HepG2 (cell line): ENCODE results near the gene PFKL. TPM values are rescaled to one million over a fixed set of nuclear protein-coding genes. Genes with fewer than 3 reads are reported as not detected.

Experiments
- ATAC-seq: fragments of 200-7000 bp; cut with Tn5 transposase; 3 replicates; pipeline ENCODE4 v1.9.1; 2020; ENCODE audit warnings: mild to moderate bottlenecking, moderate library complexity
- BruUV-seq: library from RNA; stranded (reverse); fragments of 400-500 nt; replicated peaks from 2 replicates; lab custom pipeline; 2021; lab: Mats Ljungman, UMichigan
- CTCF ChIA-PET: fragments of 300-600 bp; formaldehyde crosslinking; extraction: SDS; loops from one replicate; lab custom pipeline; 2021; ENCODE audit warnings: low total read pairs, inconsistent platforms, low intra/inter-chr PET ratio; lab: Yijun Ruan, JAX
- POLR2A ChIA-PET: fragments of 350-600 bp; sonication (Branson Sonifier 250); formaldehyde crosslinking; loops from one replicate; lab custom pipeline; 2020; ENCODE audit warnings: antibody characterized with exemption, inconsistent platforms; lab: Yijun Ruan, JAX
- DNase-seq: peaks from one replicate; pipeline ENCODE4 v3.0.0-alpha.2; 2015; ENCODE audit warnings: low spot score
- FAIRE-seq: peaks from 3 replicates; lab custom pipeline; 2011; peaks lifted over from hg19 to GRCh38; lab: Jason Lieb, UNC
- H2AFZ ChIP-seq: one replicate; pipeline ENCODE4 v1.6.1; 2011; ENCODE audit warnings: low read length, inconsistent platforms
- H3K27ac ChIP-seq: fragments of 300-600 bp; 3 replicates; pipeline ENCODE4 v1.8.0; 2011; ENCODE audit warnings: mixed run types, mild to moderate bottlenecking, mixed read lengths, low read length, inconsistent platforms; ENCODE audit not compliant: insufficient read depth; ENCODE audit errors: extremely low read length
- H3K27me3 ChIP-seq, 2 experiments: fragments of 200-600 bp in 1 of 2; 2 replicates in 1 of 2; 3 replicates in 1 of 2; pipeline versions ENCODE4 v1.6.0 to v1.8.0; 2011; ENCODE audit warnings: low read length in 2 of 2, mild to moderate bottlenecking in 2 of 2, moderate library complexity in 2 of 2, inconsistent platforms in 1 of 2; ENCODE audit not compliant: insufficient read depth in 2 of 2, control insufficient read depth in 1 of 2
- H3K36me3 ChIP-seq, 2 experiments: fragments of 200-600 bp in 1 of 2; replicated peaks in 1 of 2; 2 replicates in 1 of 2; 3 replicates in 1 of 2; pipeline versions ENCODE4 v1.5.1 to v1.8.0; 2011; ENCODE audit warnings: low read length in 2 of 2, inconsistent platforms in 1 of 2; ENCODE audit not compliant: insufficient read depth in 2 of 2, control insufficient read depth in 1 of 2
- H3K4me1 ChIP-seq: 2 replicates; pipeline ENCODE4 v1.5.1; 2012; ENCODE audit warnings: low read length, inconsistent platforms; ENCODE audit not compliant: insufficient read depth
- H3K4me2 ChIP-seq: 2 replicates; pipeline ENCODE4 v1.6.0; 2011; ENCODE audit warnings: low read depth, low read length, inconsistent platforms
- H3K4me3 ChIP-seq, 3 experiments: fragments of 200-600 bp in 1 of 3; sonication (generic), shearing (Covaris generic) in 1 of 3; replicated peaks in 1 of 3; 2 replicates each; pipeline ENCODE4 v1.5.1; 2011 to 2016; ENCODE audit warnings: low read length in 3 of 3, inconsistent platforms in 2 of 3, low read depth in 2 of 3, mild to moderate bottlenecking in 2 of 3, control low read depth in 1 of 3, mixed read lengths in 1 of 3; ENCODE audit not compliant: insufficient read depth in 1 of 3
- H3K79me2 ChIP-seq: one replicate; pipeline ENCODE4 v1.6.1; 2011; ENCODE audit warnings: low read length, inconsistent platforms; ENCODE audit not compliant: insufficient read depth
- H3K9ac ChIP-seq: 2 replicates; pipeline ENCODE4 v1.6.0; 2011; ENCODE audit warnings: mild to moderate bottlenecking, low read depth, low read length, inconsistent platforms; ENCODE audit not compliant: insufficient read depth
- H3K9me3 ChIP-seq: 2 replicates; pipeline ENCODE4 v1.5.1; 2012; ENCODE audit warnings: mild to moderate bottlenecking, low read length
- H4K20me1 ChIP-seq: 2 replicates; pipeline ENCODE4 v1.6.0; 2011; ENCODE audit warnings: inconsistent platforms, mild to moderate bottlenecking, low read length, moderate library complexity; ENCODE audit not compliant: insufficient read depth
- AHR ChIP-seq: IDR thresholded peaks from 2 replicates; pipeline ENCODE4 v1.6.1; 2018; ENCODE audit warnings: missing genetic modification reagents, missing compliant biosample characterization
- ARID3A ChIP-seq: IDR thresholded peaks from 2 replicates; pipeline ENCODE4 v1.6.1; 2012; ENCODE audit warnings: low read depth, low read length, improper control_type of control experiment
- DMTF1 ChIP-seq: sonication (generic); formaldehyde crosslinking; IDR thresholded peaks from 2 replicates; pipeline ENCODE4 v1.4.0; 2020; ENCODE audit warnings: mild to moderate bottlenecking, missing genetic modification reagents
- GLI4 ChIP-seq: sonication (generic); formaldehyde crosslinking; IDR thresholded peaks from 2 replicates; pipeline ENCODE4 v1.5.1; 2020; ENCODE audit warnings: missing genetic modification reagents, mild to moderate bottlenecking, moderate library complexity, borderline replicate concordance
- MEIS2 ChIP-seq: sonication (generic); formaldehyde crosslinking; IDR thresholded peaks from 2 replicates; pipeline ENCODE4 v1.9.0; 2021; ENCODE audit warnings: mild to moderate bottlenecking, missing genetic modification reagents
- PAXIP1 ChIP-seq: sonication (generic); formaldehyde crosslinking; conservative IDR thresholded peaks from 2 replicates; pipeline ENCODE4 v1.4.0; 2020; ENCODE audit warnings: mild to moderate bottlenecking, missing genetic modification reagents, moderate library complexity
- PBX2 ChIP-seq: IDR thresholded peaks from 2 replicates; pipeline ENCODE4 v1.6.1; 2016; ENCODE audit warnings: control low read depth
- SOX5 ChIP-seq: IDR thresholded peaks from 2 replicates; pipeline ENCODE4 v1.6.1; 2016; ENCODE audit warnings: borderline replicate concordance
- TBL1XR1 ChIP-seq: fragments of 150-350 bp; IDR thresholded peaks from 2 replicates; pipeline ENCODE4 v1.6.1; 2014; ENCODE audit warnings: borderline replicate concordance, low read length; ENCODE audit not compliant: partially characterized antibody
- TBX2 ChIP-seq: sonication (generic); formaldehyde crosslinking; IDR thresholded peaks from 2 replicates; pipeline ENCODE4 v1.5.0; 2020; ENCODE audit warnings: missing genetic modification reagents, mild to moderate bottlenecking, borderline replicate concordance
- ZNF234 ChIP-seq: sonication (generic); formaldehyde crosslinking; conservative IDR thresholded peaks from 2 replicates; pipeline ENCODE4 v1.5.1; 2020; ENCODE audit warnings: mild to moderate bottlenecking, missing genetic modification reagents
- ZNF563 ChIP-seq: sonication (generic); formaldehyde crosslinking; IDR thresholded peaks from 2 replicates; pipeline ENCODE4 v1.8.0; 2022; ENCODE audit warnings: mild to moderate bottlenecking, moderate library complexity, missing genetic modification reagents
- ZNF574 ChIP-seq: sonication (generic); formaldehyde crosslinking; IDR thresholded peaks from 2 replicates; pipeline ENCODE4 v1.4.0; 2020; ENCODE audit warnings: missing genetic modification reagents
- WGBS: methylation state at CpG from one replicate; pipeline ENCODE4 v1.1.6; 2017; ENCODE audit warnings: low lambda C conversion rate; 5-methylcytosine and 5-hydroxymethylcytosine counted together
- in situ Hi-C: cut with HindIII; loops from 2 replicates; pipeline ENCODE4 v1.10.0; 2017; ENCODE audit warnings: low pct_unique_long_range_greater_than_20kb; ENCODE audit not compliant: extremely low pct_ligation_motif_present
- intact Hi-C: fragments of 100-400 bp; cut with micrococcal nuclease; formaldehyde crosslinking; loops from one replicate; pipeline ENCODE4 v1.10.0; 2022; ENCODE audit not compliant: unreplicated experiment
- polyA plus RNA-seq, 8 experiments: library from polyadenylated mRNA; depleted of rRNA in 3 of 8; stranded (reverse) in 7 of 8; unstranded in 1 of 8; fragments of >200 nt; fragmentation: Illumina TruSeq in 4 of 8; extraction: Trizol in 4 of 8; gene quantifications; 2 replicates each; pipeline versions ENCODE4 v1.2.1 to v1.2.3, GENCODE V29; 2011 to 2016; ENCODE audit warnings: low read depth in 4 of 8, missing spikeins in 1 of 8, mixed read lengths in 1 of 8; ENCODE audit not compliant: insufficient read depth in 1 of 8
- total RNA-seq, 5 experiments: library from RNA; depleted of rRNA; stranded (reverse); fragments of >200 nt; fragmentation: Illumina TruSeq; extraction: Trizol; gene quantifications; 2 replicates each; pipeline ENCODE4 v1.2.3, GENCODE V29; 2016; ENCODE audit warnings: low read depth in 1 of 5

Gene PFKL
- total and polyA plus RNA-seq, 2 of the 13 experiments (the other 11 are each of a cell fraction or from before 2014, with no cell fraction given), result 92.8 to 106 TPM

GRCh38 chr21:44265734-44266270, 34.1 kb upstream of the PFKL start:
- H3K27ac ChIP-seq, result no peak overlapping the region
- 53% methylated on average over 9 of the region's 17 CpGs for WGBS
- FAIRE-seq, result no peak
- H3K27me3 ChIP-seq, result peaks cover 1 to 10% of the 10 kb centered on the region in 2 experiments; a peak in 2 of 5 replicates
- ChIA-PET CTCF (no interaction called here), POLR2A (no interaction called here)
- H3K4me1 ChIP-seq, result peaks cover 31% of the 10 kb centered on the region
- no peak for DNase-seq
- BruUV-seq, result no TSS peak
- TF ChIP-seq ZNF563 (CRISPR knock-in tag) (no peak), PAXIP1 (no peak), ZNF234 (CRISPR knock-in tag) (no peak), ARID3A (no peak), AHR (CRISPR knock-in tag) (no peak), ZNF574 (CRISPR knock-in tag) (no peak), GLI4 (CRISPR knock-in tag) (no peak), SOX5 (CRISPR knock-in tag) (no peak), TBL1XR1 (no peak), MEIS2 (CRISPR knock-in tag) (no peak), DMTF1 (CRISPR knock-in tag) (no peak), PBX2 (CRISPR knock-in tag) (no peak), TBX2 (CRISPR knock-in tag) (no peak)
- no peak overlapping the region for H3K9ac ChIP-seq
- H3K79me2 ChIP-seq, result no peaks in the 10 kb centered on the region
- no peaks in the 10 kb centered on the region for H4K20me1 ChIP-seq
- intact Hi-C loops, result no loop called here
- in situ Hi-C loops, result no loop called here
- no peak overlapping the region for H3K4me3 ChIP-seq
- H2AFZ ChIP-seq, result no peak overlapping the region
- H3K36me3 ChIP-seq, result no peaks in the 10 kb centered on the region
- no peaks in the 10 kb centered on the region for H3K9me3 ChIP-seq
- no peak for ATAC-seq
- H3K4me2 ChIP-seq, result no peak overlapping the region
